A549 (cell line): Measurements from ENCODE around the gene GPX2. TPM values are rescaled to one million over a fixed set of nuclear protein-coding genes. Genes with fewer than 3 reads are reported as not detected.

Source experiments
- ATAC-seq, 2 experiments: fragments of 200-7000 bp in 1 of 2; fragments of >200 bp in 1 of 2; cut with Nextera tagmentation in 1 of 2; cut with Tn5 transposase in 1 of 2; 3 replicates each; pipeline versions ENCODE4 v1.8.0 to v1.9.1; 2018 to 2020; ENCODE audit warnings: mild to moderate bottlenecking in 1 of 2, moderate library complexity in 1 of 2
- CTCF ChIA-PET: fragments of 300-600 bp; sonication (Branson Sonifier 250); formaldehyde crosslinking; extraction: SDS; loops from one replicate; lab custom pipeline; 2021; ENCODE audit warnings: antibody characterized with exemption, inconsistent platforms; lab: Yijun Ruan, JAX
- POLR2A ChIA-PET: fragments of 350-600 bp; formaldehyde crosslinking; extraction: SDS; loops from one replicate; lab custom pipeline; 2021; ENCODE audit warnings: antibody characterized with exemption, inconsistent platforms; lab: Yijun Ruan, JAX
- DNase-seq, 2 experiments: peaks; one replicate each; pipeline versions ENCODE4 v3.0.0 to v3.0.0-alpha.2; 2011 to 2016; ENCODE audit warnings: low read depth in 1 of 2, low spot score in 1 of 2
- FAIRE-seq: peaks from 2 replicates; lab custom pipeline; 2011; peaks lifted over from hg19 to GRCh38; lab: Jason Lieb, UNC
- H3K27ac ChIP-seq, 2 experiments: fragments of >200 bp; sonication (Bioruptor Twin); formaldehyde crosslinking; 3 replicates each; pipeline ENCODE4 v1.5.1; 2016 to 2017
- H3K4me1 ChIP-seq: fragments of >200 bp; sonication (Bioruptor Twin); formaldehyde crosslinking; 3 replicates; pipeline ENCODE4 v1.6.1; 2016
- H3K4me2 ChIP-seq: fragments of >200 bp; sonication (Bioruptor Twin); formaldehyde crosslinking; 3 replicates; pipeline ENCODE4 v1.6.1; 2016
- H3K4me3 ChIP-seq: fragments of >200 bp; sonication (Bioruptor Twin); formaldehyde crosslinking; 3 replicates; pipeline ENCODE4 v1.5.1; 2016
- H3K9me3 ChIP-seq: fragments of >200 bp; sonication (Bioruptor Twin); formaldehyde crosslinking; 3 replicates; pipeline ENCODE4 v1.6.1; 2016
- CBX2 ChIP-seq: fragments of 200-600 bp; sonication (generic); IDR thresholded peaks from 2 replicates; pipeline ENCODE4 v1.6.1; 2016; ENCODE audit warnings: low read depth, mild to moderate bottlenecking, borderline replicate concordance
- CBX8 ChIP-seq: fragments of 200-600 bp; sonication (generic); IDR thresholded peaks from 2 replicates; pipeline ENCODE4 v1.6.1; 2016
- CHD2 ChIP-seq: fragments of 150-350 bp; IDR thresholded peaks from 2 replicates; pipeline ENCODE4 v1.6.1; 2014; ENCODE audit warnings: low read length; ENCODE audit not compliant: partially characterized antibody
- EP300 ChIP-seq, 2 experiments: fragments of >200 bp; sonication (Bioruptor Twin); formaldehyde crosslinking; IDR thresholded peaks; 2 replicates in 1 of 2; 3 replicates in 1 of 2; pipeline ENCODE4 v1.6.1; 2016 to 2017
- FOSB ChIP-seq: fragments of 250-450 bp; sonication (Bioruptor Pico); IDR thresholded peaks from 2 replicates; pipeline ENCODE4 v1.5.0; 2020; ENCODE audit warnings: mild to moderate bottlenecking, moderate library complexity
- GATA3 ChIP-seq: IDR thresholded peaks from 2 replicates; pipeline ENCODE4 v1.6.1; 2012; ENCODE audit warnings: borderline replicate concordance
- HDAC2 ChIP-seq: fragments of 200-600 bp; sonication (generic); IDR thresholded peaks from 2 replicates; pipeline ENCODE4 v1.6.1; 2016
- JUNB ChIP-seq: fragments of >200 bp; sonication (Bioruptor Twin); formaldehyde crosslinking; IDR thresholded peaks from 2 replicates; pipeline ENCODE4 v1.6.1; 2016
- MAFK ChIP-seq: fragments of 450-650 bp; IDR thresholded peaks from 2 replicates; pipeline ENCODE4 v1.6.1; 2014; ENCODE audit not compliant: partially characterized antibody
- MYC ChIP-seq: IDR thresholded peaks from 2 replicates; pipeline ENCODE4 v1.6.1; 2012; ENCODE audit warnings: mild to moderate bottlenecking, inconsistent platforms, low read length, improper control_type of control experiment, borderline replicate concordance
- RFX5 ChIP-seq: fragments of 450-650 bp; IDR thresholded peaks from 2 replicates; pipeline ENCODE4 v1.7.1; 2014; ENCODE audit warnings: antibody characterized with exemption, mild to moderate bottlenecking, moderate library complexity
- RNF2 ChIP-seq: fragments of 200-600 bp; sonication (generic); IDR thresholded peaks from 2 replicates; pipeline ENCODE4 v1.6.1; 2016; ENCODE audit warnings: low read depth, mild to moderate bottlenecking, antibody characterized with exemption, moderate library complexity, borderline replicate concordance
- SMC3 ChIP-seq: fragments of >200 bp; sonication (Bioruptor Twin); formaldehyde crosslinking; IDR thresholded peaks from 3 replicates; pipeline ENCODE4 v1.6.1; 2018; ENCODE audit warnings: inconsistent platforms
- SREBF2 ChIP-seq: fragments of 450-650 bp; IDR thresholded peaks from 2 replicates; pipeline ENCODE4 v1.6.1; 2014; ENCODE audit warnings: mild to moderate bottlenecking, moderate library complexity
- TP53 ChIP-seq: fragments of 250-450 bp; sonication (Bioruptor Pico); IDR thresholded peaks from 2 replicates; pipeline ENCODE4 v1.5.0; 2021; ENCODE audit warnings: mild to moderate bottlenecking, moderate library complexity
- ZFP36 ChIP-seq: fragments of 450-650 bp; IDR thresholded peaks from 2 replicates; pipeline ENCODE4 v1.6.1; 2014; ENCODE audit warnings: borderline replicate concordance; ENCODE audit not compliant: partially characterized antibody
- ZSCAN20 ChIP-seq: fragments of 250-450 bp; sonication (Bioruptor Pico); IDR thresholded peaks from 2 replicates; pipeline ENCODE4 v1.8.0; 2022; ENCODE audit warnings: mild to moderate bottlenecking, moderate library complexity
- WGBS: methylation state at CpG from one replicate; pipeline ENCODE4 v1.1.6; 2017; ENCODE audit errors: missing lambda C conversion rate; 5-methylcytosine and 5-hydroxymethylcytosine counted together
- polyA plus RNA-seq, 4 experiments: library from polyadenylated mRNA; depleted of rRNA in 3 of 4; stranded (reverse); fragments of >200 nt; fragmentation: RNase III in 1 of 4; extraction: RNeasy Plus Mini Kit Qiagen cat#74134 plus additional on column Dnase treatment in 1 of 4; gene quantifications; 2 replicates in 3 of 4; 3 replicates in 1 of 4; pipeline ENCODE4 v1.2.3, GENCODE V29; 2011 to 2017
- TF ChIP-seq, protein P1 (sequence below): fragments of 450-650 bp; IDR thresholded peaks from 2 replicates; pipeline ENCODE4 v1.6.1; 2014; ENCODE audit warnings: antibody characterized with exemption
- TF ChIP-seq, protein P2 (sequence below): fragments of 200-600 bp; sonication (generic); IDR thresholded peaks from 2 replicates; pipeline ENCODE4 v1.6.1; 2016; ENCODE audit warnings: antibody characterized with exemption, mild to moderate bottlenecking, moderate library complexity
- TF ChIP-seq, protein P3 (sequence below): fragments of >200 bp; sonication (Bioruptor Twin); formaldehyde crosslinking; IDR thresholded peaks from 3 replicates; pipeline ENCODE4 v1.5.1; 2016
- TF ChIP-seq, protein P4 (sequence below): fragments of 250-450 bp; sonication (Bioruptor Pico); IDR thresholded peaks from 2 replicates; pipeline ENCODE4 v1.5.0; 2021; ENCODE audit warnings: mild to moderate bottlenecking, moderate library complexity, borderline replicate concordance

GPX2 gene
- polyA plus RNA-seq, 2 of the 4 experiments (the other 2 are of a cell fraction): 382 to 876 TPM

DNA sequence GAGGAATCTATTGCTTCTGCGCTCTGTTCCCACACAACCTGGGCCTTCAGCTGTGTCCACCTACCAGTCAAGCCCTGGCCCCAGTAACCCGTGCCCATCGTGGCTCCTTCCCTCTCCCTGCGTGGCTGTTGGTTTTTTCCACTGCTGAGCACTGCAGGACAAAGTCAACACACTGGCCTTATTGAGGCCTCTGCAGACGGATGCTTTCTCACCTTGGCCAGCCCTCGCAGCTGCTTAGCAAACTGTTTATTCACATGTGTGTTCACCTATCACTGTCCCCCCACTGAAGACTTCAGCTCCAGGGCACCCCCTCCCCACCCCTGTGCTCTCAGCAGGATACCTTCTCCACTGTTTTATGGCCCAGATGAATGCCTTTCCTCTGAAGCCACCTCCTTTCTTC is 12.8 kb upstream of the GPX2 start:
- no peak for ATAC-seq

DNA sequence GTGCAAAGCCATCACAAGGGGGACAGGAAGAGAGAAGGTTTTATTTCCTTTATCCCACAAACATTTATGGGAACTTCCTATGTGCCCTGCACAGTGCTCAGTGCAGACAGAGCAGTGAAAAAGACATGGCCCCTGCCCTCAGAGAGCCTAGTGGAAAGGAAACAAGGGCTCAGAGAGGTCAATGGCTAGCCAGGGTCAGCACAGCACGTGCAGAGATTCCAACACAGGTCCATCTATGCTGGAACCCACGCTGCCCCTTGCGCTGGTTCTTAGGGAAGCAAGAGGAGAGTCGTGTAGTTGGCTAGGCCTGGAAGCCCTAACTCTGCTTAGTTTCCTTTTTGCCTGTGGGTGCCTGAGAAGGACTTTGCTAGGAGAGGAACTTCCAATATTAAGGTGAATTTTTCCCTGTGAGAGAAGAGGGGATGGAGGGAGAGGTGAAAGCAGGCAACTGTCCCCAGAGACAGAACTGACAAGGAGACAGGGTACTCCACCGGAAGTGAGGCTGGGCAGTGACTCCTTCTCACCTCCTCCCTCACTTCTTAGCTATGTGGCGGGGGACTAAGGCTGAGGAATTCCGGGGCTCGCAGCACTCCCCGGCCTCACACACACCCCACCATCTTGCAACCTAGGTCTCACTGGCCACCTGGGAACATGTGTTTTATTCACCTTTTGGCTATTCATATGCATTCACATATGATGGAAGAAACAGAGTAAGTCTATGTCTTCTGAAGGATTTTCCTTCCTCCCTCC is 12.1 kb upstream of the GPX2 start:
- TF ChIP-seq CHD2: no peak
- TF ChIP-seq HDAC2: no peak
- no peak for TF ChIP-seq RFX5
- no peak for TF ChIP-seq EP300 (IDR thresholded peaks at IDR 0.05)
- no peak for TF ChIP-seq CBX2
- no peak for TF ChIP-seq ZFP36
- TF ChIP-seq, protein P1, sequence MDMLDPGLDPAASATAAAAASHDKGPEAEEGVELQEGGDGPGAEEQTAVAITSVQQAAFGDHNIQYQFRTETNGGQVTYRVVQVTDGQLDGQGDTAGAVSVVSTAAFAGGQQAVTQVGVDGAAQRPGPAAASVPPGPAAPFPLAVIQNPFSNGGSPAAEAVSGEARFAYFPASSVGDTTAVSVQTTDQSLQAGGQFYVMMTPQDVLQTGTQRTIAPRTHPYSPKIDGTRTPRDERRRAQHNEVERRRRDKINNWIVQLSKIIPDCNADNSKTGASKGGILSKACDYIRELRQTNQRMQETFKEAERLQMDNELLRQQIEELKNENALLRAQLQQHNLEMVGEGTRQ: no peak
- TF ChIP-seq SMC3: no peak
- no peaks in the 10 kb centered on the region for H3K9me3 ChIP-seq
- no peak for ATAC-seq
- H3K4me1 ChIP-seq: no peaks in the 10 kb centered on the region
- ChIA-PET POLR2A (no interaction called here), CTCF (no interaction called here)
- no peak for DNase-seq
- H3K27ac ChIP-seq: no peak overlapping the region
- WGBS: 90% methylated on average over 9 of the region's 9 CpGs
- no peak for FAIRE-seq
- no peak overlapping the region for H3K4me3 ChIP-seq
- H3K4me2 ChIP-seq: no peak overlapping the region

More for the DNA sequence above, 12.8 kb upstream of the GPX2 start:
- CTCF ChIA-PET: interaction anchor here (0.5 to 1.8 kb wide), 2 partner anchors 21 to 1387 kb away, joined by 3 to 5 read pairs; no protein-coding TSS in a partner anchor
- DNase-seq: no peak
- TF ChIP-seq JUNB (no peak), MYC (no peak), RFX5 (no peak), GATA3 (no peak)
- TF ChIP-seq, all 56 proteins: peak for 0
- 78% methylated on average over 6 of the region's 6 CpGs for WGBS
- Histone ChIP-seq H3K4me3 (no peak overlapping the region), H3K9me3 (no peaks in the 10 kb centered on the region), H3K4me2 (no peak overlapping the region), H3K4me1 (no peaks in the 10 kb centered on the region), H3K27ac (no peak overlapping the region)
- POLR2A ChIA-PET: no interaction called here
- no peak for FAIRE-seq

DNA sequence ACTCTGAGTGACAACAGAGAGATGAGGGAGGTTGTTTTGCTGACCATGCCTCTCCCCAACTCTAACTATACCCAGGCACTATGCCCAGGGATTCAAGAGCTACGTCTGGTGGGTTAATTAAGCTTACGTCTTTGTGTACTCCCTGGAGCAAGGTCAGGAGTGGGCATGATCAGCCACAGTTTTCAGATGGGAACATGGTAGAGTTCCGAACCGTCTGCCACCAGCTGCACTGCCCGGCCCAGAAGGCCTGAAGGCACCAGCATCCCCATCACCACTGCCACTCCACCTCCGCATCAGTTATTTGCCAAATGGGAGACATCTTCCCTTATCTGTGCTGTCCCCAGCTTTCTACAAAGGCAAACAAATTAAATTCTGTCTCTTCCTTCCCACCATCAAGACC is 11.1 kb upstream of the GPX2 start:
- ChIA-PET POLR2A (no interaction called here), CTCF (interaction anchor here (1.0 to 1.1 kb wide), 2 partner anchors 29 to 33 kb away, joined by 3 to 4 read pairs; partner anchors contain the start of gene FNTB)
- 94% methylated on average over 6 of the region's 6 CpGs for WGBS
- no peak for FAIRE-seq
- H3K4me2 ChIP-seq: no peak overlapping the region
- TF ChIP-seq TP53 (no peak), FOSB (CRISPR knock-in tag) (no peak), CBX8 (no peak), SMC3 (no peak), CHD2 (no peak), ZSCAN20 (no peak), MAFK (no peak), RNF2 (no peak), MYC (no peak), ZFP36 (no peak), SREBF2 (no peak), HDAC2 (no peak)
- TF ChIP-seq, protein P2, sequence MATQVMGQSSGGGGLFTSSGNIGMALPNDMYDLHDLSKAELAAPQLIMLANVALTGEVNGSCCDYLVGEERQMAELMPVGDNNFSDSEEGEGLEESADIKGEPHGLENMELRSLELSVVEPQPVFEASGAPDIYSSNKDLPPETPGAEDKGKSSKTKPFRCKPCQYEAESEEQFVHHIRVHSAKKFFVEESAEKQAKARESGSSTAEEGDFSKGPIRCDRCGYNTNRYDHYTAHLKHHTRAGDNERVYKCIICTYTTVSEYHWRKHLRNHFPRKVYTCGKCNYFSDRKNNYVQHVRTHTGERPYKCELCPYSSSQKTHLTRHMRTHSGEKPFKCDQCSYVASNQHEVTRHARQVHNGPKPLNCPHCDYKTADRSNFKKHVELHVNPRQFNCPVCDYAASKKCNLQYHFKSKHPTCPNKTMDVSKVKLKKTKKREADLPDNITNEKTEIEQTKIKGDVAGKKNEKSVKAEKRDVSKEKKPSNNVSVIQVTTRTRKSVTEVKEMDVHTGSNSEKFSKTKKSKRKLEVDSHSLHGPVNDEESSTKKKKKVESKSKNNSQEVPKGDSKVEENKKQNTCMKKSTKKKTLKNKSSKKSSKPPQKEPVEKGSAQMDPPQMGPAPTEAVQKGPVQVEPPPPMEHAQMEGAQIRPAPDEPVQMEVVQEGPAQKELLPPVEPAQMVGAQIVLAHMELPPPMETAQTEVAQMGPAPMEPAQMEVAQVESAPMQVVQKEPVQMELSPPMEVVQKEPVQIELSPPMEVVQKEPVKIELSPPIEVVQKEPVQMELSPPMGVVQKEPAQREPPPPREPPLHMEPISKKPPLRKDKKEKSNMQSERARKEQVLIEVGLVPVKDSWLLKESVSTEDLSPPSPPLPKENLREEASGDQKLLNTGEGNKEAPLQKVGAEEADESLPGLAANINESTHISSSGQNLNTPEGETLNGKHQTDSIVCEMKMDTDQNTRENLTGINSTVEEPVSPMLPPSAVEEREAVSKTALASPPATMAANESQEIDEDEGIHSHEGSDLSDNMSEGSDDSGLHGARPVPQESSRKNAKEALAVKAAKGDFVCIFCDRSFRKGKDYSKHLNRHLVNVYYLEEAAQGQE: no peak
- TF ChIP-seq, protein P3, sequence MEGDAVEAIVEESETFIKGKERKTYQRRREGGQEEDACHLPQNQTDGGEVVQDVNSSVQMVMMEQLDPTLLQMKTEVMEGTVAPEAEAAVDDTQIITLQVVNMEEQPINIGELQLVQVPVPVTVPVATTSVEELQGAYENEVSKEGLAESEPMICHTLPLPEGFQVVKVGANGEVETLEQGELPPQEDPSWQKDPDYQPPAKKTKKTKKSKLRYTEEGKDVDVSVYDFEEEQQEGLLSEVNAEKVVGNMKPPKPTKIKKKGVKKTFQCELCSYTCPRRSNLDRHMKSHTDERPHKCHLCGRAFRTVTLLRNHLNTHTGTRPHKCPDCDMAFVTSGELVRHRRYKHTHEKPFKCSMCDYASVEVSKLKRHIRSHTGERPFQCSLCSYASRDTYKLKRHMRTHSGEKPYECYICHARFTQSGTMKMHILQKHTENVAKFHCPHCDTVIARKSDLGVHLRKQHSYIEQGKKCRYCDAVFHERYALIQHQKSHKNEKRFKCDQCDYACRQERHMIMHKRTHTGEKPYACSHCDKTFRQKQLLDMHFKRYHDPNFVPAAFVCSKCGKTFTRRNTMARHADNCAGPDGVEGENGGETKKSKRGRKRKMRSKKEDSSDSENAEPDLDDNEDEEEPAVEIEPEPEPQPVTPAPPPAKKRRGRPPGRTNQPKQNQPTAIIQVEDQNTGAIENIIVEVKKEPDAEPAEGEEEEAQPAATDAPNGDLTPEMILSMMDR: no peak
- TF ChIP-seq, protein P4, sequence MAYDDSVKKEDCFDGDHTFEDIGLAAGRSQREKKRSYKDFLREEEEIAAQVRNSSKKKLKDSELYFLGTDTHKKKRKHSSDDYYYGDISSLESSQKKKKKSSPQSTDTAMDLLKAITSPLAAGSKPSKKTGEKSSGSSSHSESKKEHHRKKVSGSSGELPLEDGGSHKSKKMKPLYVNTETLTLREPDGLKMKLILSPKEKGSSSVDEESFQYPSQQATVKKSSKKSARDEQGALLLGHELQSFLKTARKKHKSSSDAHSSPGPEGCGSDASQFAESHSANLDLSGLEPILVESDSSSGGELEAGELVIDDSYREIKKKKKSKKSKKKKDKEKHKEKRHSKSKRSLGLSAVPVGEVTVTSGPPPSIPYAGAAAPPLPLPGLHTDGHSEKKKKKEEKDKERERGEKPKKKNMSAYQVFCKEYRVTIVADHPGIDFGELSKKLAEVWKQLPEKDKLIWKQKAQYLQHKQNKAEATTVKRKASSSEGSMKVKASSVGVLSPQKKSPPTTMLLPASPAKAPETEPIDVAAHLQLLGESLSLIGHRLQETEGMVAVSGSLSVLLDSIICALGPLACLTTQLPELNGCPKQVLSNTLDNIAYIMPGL (CRISPR knock-in tag): no peak
- no peak for ATAC-seq
- H3K9me3 ChIP-seq: no peaks in the 10 kb centered on the region
- no peak for DNase-seq
- H3K4me3 ChIP-seq: no peak overlapping the region
- H3K4me1 ChIP-seq: no peaks in the 10 kb centered on the region
- no peak overlapping the region for H3K27ac ChIP-seq
